CD4-positive, alpha-beta T cell treated with Interleukin-6 for 4 hours (primary cell): Measurements from ENCODE around the gene FAM161A.
A peak's percentile ranks its signal among the peaks of the same experiment; 100 is the strongest.
"Not testable (repeated sequence)": the region's sequence is repeated elsewhere in the genome, so short reads cannot be mapped to it uniquely, and the experiment has no call there.

Experiments
- DNase-seq: peaks from one replicate; pipeline ENCODE4 v3.0.0-alpha.2; 2020; ENCODE audit warnings: mixed read lengths

The FAM161A gene

GRCh38 chr2:61833971-61834370, 19.9 kb downstream of the FAM161A start:
- DNase-seq = no peak

DNA sequence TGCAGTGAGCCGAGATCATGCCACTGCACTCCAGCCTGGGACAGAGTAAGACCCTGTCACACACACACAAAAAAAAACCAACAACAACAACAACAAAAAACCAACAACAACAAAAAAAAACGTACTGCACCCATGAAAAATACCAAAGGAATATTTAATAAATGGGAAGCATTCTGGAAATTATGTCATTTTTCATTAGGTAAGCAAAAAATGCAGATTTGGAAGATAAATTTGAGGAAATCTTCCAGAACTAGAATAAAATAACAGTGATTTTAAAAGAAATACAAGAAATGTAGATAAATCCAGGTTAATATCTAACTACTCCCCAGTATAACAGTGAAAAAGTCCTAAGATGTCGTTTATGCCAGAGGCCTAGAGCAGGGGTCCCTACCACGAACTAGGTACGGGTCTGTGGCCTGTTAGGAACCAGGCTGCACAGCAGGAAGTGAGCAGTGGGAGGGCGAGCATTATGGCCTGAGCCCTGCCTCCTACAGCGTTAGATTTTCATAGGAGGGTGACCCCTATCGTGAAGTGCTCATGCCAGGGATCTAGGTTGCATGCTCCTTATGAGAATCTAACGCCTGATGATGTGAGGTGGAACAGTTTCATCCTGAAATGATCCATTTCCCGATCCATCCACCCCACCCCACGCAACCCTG, 21.5 kb downstream of the FAM161A start:
- DNase-seq = no peak

- no peak for DNase-seq
These were observed 31.6 kb downstream of the FAM161A start for GRCh38 chr2:61822255-61822654.

GRCh38 chr2:61816480-61817355, 37.1 kb downstream of the FAM161A start:
- no peak for DNase-seq

GRCh38 chr2:61814539-61815160, 39.2 kb downstream of the FAM161A start:
- DNase-seq = no peak

GRCh38 chr2:61813314-61813713, 40.5 kb downstream of the FAM161A start:
- not testable (repeated sequence) for DNase-seq

DNA sequence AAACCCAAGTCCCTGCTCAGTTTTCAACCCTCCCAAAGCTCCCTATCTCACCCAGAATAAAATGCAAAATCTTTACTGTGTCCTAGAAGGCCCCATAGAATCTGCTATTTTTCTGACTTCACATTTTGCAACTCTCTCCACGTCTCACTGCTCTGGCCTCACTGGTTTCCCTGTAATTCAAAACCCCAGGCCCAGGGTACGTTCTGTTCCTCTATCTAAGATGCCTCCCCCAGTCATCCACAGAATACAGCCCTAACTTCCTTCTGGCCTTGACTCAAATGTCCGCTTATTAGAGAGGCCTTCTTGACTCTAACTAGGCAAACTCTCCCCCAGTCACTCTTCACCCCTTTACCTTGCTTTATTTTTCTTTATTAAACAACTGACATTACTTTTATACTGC, 42.0 kb downstream of the FAM161A start:
- no peak for DNase-seq

DNA sequence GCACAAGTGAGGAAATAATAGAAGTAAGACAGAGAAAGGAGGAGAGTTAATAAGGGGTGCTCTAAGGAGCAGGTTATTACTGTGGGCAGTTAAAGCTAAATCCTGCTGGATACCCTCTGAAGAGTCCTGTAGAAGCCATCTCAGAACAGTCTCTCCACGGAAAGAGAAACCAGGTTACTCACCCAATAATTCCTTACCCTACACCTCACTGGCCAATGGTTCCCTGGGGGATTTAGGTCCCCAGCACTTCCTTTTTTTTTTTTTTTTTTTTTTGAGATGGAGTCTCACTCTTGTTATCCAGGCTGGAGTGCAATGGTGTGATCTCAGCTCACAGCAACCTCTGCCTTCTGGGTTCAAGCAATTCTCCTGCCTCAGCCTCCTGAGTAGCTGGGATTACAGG, 43.7 kb downstream of the FAM161A start:
- not testable (repeated sequence) for DNase-seq

GRCh38 chr2:61808693-61809092, 45.2 kb downstream of the FAM161A start:
- DNase-seq = not testable (repeated sequence)

GRCh38 chr2:61807036-61807757, 46.7 kb downstream of the FAM161A start:
- no peak for DNase-seq

GRCh38 chr2:61802548-61802947, 51.3 kb downstream of the FAM161A start:
- no peak for DNase-seq

DNA sequence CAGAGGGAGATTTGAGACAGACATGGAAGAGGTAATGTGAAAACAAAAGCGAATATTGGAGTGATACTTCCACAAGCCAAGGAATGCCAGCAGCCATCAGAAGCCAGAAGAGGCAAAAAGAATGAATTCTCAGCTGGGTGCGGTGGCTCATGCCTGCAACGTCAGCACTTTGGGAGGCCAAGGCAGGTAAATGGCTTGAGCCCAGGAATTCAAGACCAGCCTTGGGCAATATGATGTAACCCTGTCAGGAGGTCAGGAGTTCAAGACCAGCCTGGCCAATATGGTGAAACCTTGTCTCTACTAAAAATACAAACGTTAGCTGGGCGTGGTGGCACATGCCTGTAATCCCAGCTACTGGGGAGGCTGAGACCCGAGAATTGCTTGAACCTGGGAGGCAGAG, 54.8 kb downstream of the FAM161A start:
- DNase-seq = no peak

- not testable (repeated sequence) for DNase-seq
These were observed 56.4 kb downstream of the FAM161A start for GRCh38 chr2:61797446-61797845.

DNA sequence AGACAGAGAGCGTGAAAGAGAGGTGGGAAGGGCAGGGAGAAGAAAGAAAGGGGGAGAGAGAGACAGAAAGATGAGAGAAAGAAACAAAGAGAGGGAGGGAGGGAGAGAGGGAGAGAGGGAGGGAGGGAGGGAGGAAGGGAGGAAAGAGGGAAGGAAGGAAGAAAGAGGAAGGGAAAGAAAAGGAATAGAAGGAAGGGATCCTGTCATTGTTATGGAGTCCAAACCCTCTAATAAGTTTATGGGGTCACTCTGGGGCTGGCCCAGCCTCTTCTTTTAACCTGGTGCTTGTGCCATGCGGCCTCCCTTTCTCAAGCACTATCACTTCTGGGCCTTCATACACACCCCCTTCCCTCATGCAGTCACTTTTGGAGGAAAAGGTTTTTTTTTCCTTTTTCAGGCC, 58.5 kb downstream of the FAM161A start:
- no peak for DNase-seq

GRCh38 chr2:61793389-61793836, 60.4 kb downstream of the FAM161A start:
- peak; percentile 70 for DNase-seq

- DNase-seq = no peak
These were observed 61.4 kb downstream of the FAM161A start for GRCh38 chr2:61792355-61792890.

- no peak for DNase-seq
These were observed 63.9 kb downstream of the FAM161A start for GRCh38 chr2:61789807-61790602.

GRCh38 chr2:61787941-61788563, 65.8 kb downstream of the FAM161A start:
- DNase-seq = no peak

GRCh38 chr2:61786876-61787275, 67.0 kb downstream of the FAM161A start:
- no peak for DNase-seq

DNA sequence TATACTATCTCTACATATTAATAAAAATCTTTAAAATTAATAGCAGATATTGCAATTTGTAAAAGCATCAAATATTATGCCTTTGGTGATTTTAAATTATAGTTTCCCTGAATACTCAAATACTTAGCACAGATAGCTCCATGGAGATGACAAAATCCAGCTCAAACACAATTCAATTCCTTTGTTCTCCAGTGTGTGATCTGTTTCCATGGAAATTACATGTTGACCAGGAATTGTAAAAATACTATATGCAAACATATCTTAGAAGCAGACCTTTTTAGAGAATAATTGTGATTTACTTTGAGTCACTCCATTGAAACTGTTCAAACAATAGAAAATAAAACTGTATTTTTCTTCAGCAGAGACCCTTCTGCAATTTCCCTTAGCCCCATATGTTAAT, 68.3 kb downstream of the FAM161A start:
- DNase-seq = no peak

DNA sequence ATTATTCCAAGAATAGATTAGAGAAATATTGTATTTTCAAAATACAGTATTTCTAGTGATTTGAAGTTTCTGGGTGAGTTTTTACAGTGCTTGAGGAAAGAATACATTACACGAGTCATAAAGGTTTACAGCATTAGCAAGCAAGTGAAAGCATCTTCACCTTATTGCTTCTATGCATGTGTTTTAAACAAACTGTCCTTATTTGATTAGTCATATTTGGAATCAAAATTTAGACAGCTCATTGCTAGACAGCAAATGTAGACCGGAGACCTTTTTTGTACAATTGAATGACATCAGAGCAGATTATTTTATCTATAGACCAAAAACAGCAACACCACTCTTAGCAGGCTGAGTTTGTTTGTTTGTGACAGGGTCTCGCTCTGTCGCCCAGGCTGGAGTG, 69.2 kb downstream of the FAM161A start:
- DNase-seq = no peak
